GM12878 (cell line): ENCODE data around the gene PCDHGA8. TPM values are rescaled to one million over a fixed set of nuclear protein-coding genes. Genes with fewer than 3 reads are reported as not detected.

Source experiments
- ATAC-seq: fragments of 200-7000 bp; cut with Tn5 transposase; 3 replicates; pipeline ENCODE4 v1.9.1; 2020; ENCODE audit warnings: mild to moderate bottlenecking, moderate library complexity
- BruUV-seq: library from RNA; stranded (reverse); fragments of 400-500 nt; replicated peaks from 2 replicates; lab custom pipeline; 2021; lab: Mats Ljungman, UMichigan
- CTCF ChIA-PET: fragments of 300-600 bp; sonication (Branson Sonifier 250); formaldehyde crosslinking; extraction: SDS; loops from one replicate; lab custom pipeline; 2021; ENCODE audit warnings: inconsistent platforms; lab: Yijun Ruan, JAX
- POLR2A ChIA-PET: fragments of 350-600 bp; formaldehyde crosslinking; extraction: SDS; loops from one replicate; lab custom pipeline; 2021; ENCODE audit warnings: inconsistent platforms; lab: Charles Lee
- RAD21 ChIA-PET: fragments of 300-600 bp; sonication (Branson Sonifier 250); formaldehyde crosslinking; loops from one replicate; lab custom pipeline; 2023; ENCODE audit warnings: antibody characterized with exemption; ENCODE audit not compliant: unreplicated experiment; lab: Charles Lee
- SMC1A ChIA-PET: fragments of 300-600 bp; sonication (Branson Sonifier 250); formaldehyde crosslinking; loops from one replicate; lab custom pipeline; 2023; ENCODE audit not compliant: unreplicated experiment, uncharacterized antibody; lab: Charles Lee
- DNase-seq: peaks from one replicate; pipeline ENCODE4 v3.0.0-alpha.2; 2011; ENCODE audit warnings: low read depth, low spot score
- FAIRE-seq: peaks from 3 replicates; lab custom pipeline; 2011; peaks lifted over from hg19 to GRCh38; lab: Jason Lieb, UNC
- H2AFZ ChIP-seq: 2 replicates; pipeline ENCODE4 v1.6.0; 2011; ENCODE audit warnings: low read depth, low read length, control low read depth; ENCODE audit not compliant: control insufficient read depth
- H3K27ac ChIP-seq: 2 replicates; pipeline ENCODE4 v1.5.1; 2011; ENCODE audit warnings: control low read depth; ENCODE audit not compliant: control insufficient read depth, insufficient read depth
- H3K27me3 ChIP-seq, 2 experiments: replicated peaks in 1 of 2; 2 replicates each; pipeline versions ENCODE4 v1.6.0 to v1.6.1; 2011; ENCODE audit warnings: low read length in 1 of 2; ENCODE audit not compliant: control insufficient read depth in 2 of 2, insufficient read depth in 2 of 2
- H3K36me3 ChIP-seq, 2 experiments: 2 replicates each; pipeline ENCODE4 v1.5.1; 2011; ENCODE audit warnings: low read length in 1 of 2; ENCODE audit not compliant: control insufficient read depth in 2 of 2, insufficient read depth in 2 of 2
- H3K4me1 ChIP-seq: 2 replicates; pipeline ENCODE4 v1.6.1; 2011; ENCODE audit warnings: mild to moderate bottlenecking, low read length, moderate library complexity, mixed read lengths; ENCODE audit not compliant: control insufficient read depth, insufficient read depth
- H3K4me2 ChIP-seq: 2 replicates; pipeline ENCODE4 v1.6.0; 2011; ENCODE audit warnings: control low read depth; ENCODE audit not compliant: control insufficient read depth, insufficient read depth
- H3K4me3 ChIP-seq: fragments of 200-600 bp; sonication (generic); 2 replicates; pipeline ENCODE4 v1.5.1; 2016
- H3K79me2 ChIP-seq: 2 replicates; pipeline ENCODE4 v1.6.0; 2011; ENCODE audit warnings: low read length; ENCODE audit not compliant: control insufficient read depth, insufficient read depth
- H3K9ac ChIP-seq: 2 replicates; pipeline ENCODE4 v1.8.0; 2011; ENCODE audit warnings: low read length, control low read depth, mixed read lengths; ENCODE audit not compliant: control insufficient read depth, insufficient read depth
- H3K9me3 ChIP-seq: replicated peaks from 3 replicates; pipeline ENCODE4 v1.5.1; 2011; ENCODE audit warnings: mild to moderate bottlenecking, low read length; ENCODE audit not compliant: control insufficient read depth, insufficient read depth
- H4K20me1 ChIP-seq: 2 replicates; pipeline ENCODE4 v1.6.0; 2011; ENCODE audit not compliant: control insufficient read depth, insufficient read depth
- ASH2L ChIP-seq: fragments of 300-600, 200-600 bp; sonication (generic); IDR thresholded peaks from 2 replicates; pipeline ENCODE4 v1.6.1; 2017; ENCODE audit warnings: low read depth, mild to moderate bottlenecking, borderline replicate concordance
- CBX5 ChIP-seq: sonication (generic); IDR thresholded peaks from 2 replicates; pipeline ENCODE4 v1.6.1; 2016; ENCODE audit warnings: low read depth, moderate library complexity, mild to moderate bottlenecking, inconsistent platforms
- CTCF ChIP-seq, 3 experiments: IDR thresholded peaks in 2 of 3; conservative IDR thresholded peaks in 1 of 3; 2 replicates each; pipeline ENCODE4 v1.5.1; 2011; ENCODE audit warnings: low read depth in 3 of 3, low read length in 3 of 3, mild to moderate bottlenecking in 3 of 3, control low read depth in 2 of 3, moderate library complexity in 2 of 3, inconsistent platforms in 1 of 3, mixed read lengths in 1 of 3; ENCODE audit not compliant: control insufficient read depth in 2 of 3, insufficient read depth in 1 of 3; ENCODE audit errors: extremely low read depth in 1 of 3
- HDGF ChIP-seq: fragments of 450-650 bp; IDR thresholded peaks from 2 replicates; pipeline ENCODE4 v1.6.1; 2016; ENCODE audit warnings: antibody characterized with exemption
- IRF3 ChIP-seq: fragments of 450-650 bp; IDR thresholded peaks from 2 replicates; pipeline ENCODE4 v1.6.1; 2014; ENCODE audit warnings: mild to moderate bottlenecking
- RAD21 ChIP-seq: IDR thresholded peaks from 2 replicates; pipeline ENCODE4 v1.6.1; 2011; ENCODE audit warnings: mild to moderate bottlenecking, low read depth, low read length, moderate library complexity; ENCODE audit not compliant: insufficient read depth
- WRNIP1 ChIP-seq: IDR thresholded peaks from 2 replicates; pipeline ENCODE4 v1.6.1; 2011; ENCODE audit warnings: low read depth, low read length, improper control_type of control experiment, borderline replicate concordance
- ZNF207 ChIP-seq: fragments of 450-650 bp; IDR thresholded peaks from 2 replicates; pipeline ENCODE4 v1.6.1; 2014; ENCODE audit warnings: antibody characterized with exemption, mild to moderate bottlenecking, borderline replicate concordance
- ZNF274 ChIP-seq: IDR thresholded peaks from one replicate; pipeline ENCODE4 v1.8.0; 2011; ENCODE audit not compliant: insufficient read length, insufficient read depth
- WGBS: methylation state at CpG from one replicate; pipeline ENCODE4 v1.1.6; 2016; ENCODE audit warnings: low lambda C conversion rate; ENCODE audit not compliant: insufficient replicate concordance, insufficient coverage; ENCODE audit errors: missing lambda C conversion rate; 5-methylcytosine and 5-hydroxymethylcytosine counted together
- in situ Hi-C: fragments of 300-500 bp; cut with MboI; formaldehyde crosslinking; loops from 9 replicates; pipeline ENCODE4 v1.14.3; 2018; ENCODE audit warnings: mixed read lengths
- intact Hi-C: fragments of 100-400 bp; cut with micrococcal nuclease; formaldehyde crosslinking; loops from one replicate; pipeline ENCODE4 v1.14.2; 2022; ENCODE audit not compliant: unreplicated experiment
- polyA plus RNA-seq, 11 experiments: library from polyadenylated mRNA; depleted of rRNA in 4 of 11; unstranded in 6 of 11; stranded (reverse) in 5 of 11; fragments of >200 nt; fragmentation: Nextera tagmentation in 4 of 11; fragmentation: Illumina TruSeq in 1 of 11; extraction: Ambion mirVana in 4 of 11; extraction: Trizol in 1 of 11; gene quantifications; 1 replicate in 1 of 11; 2 replicates in 10 of 11; pipeline versions ENCODE4 v1.2.1 to v1.2.3, GENCODE V29; 2011 to 2016; ENCODE audit warnings: inconsistent platforms in 2 of 11, missing spikeins in 2 of 11, low read depth in 1 of 11
- total RNA-seq, 4 experiments: library from RNA; depleted of rRNA in 3 of 4; stranded (reverse); fragments of >200 nt in 3 of 4; fragmentation: Illumina TruSeq in 1 of 4; extraction: Trizol in 1 of 4; gene quantifications; 2 replicates each; pipeline versions ENCODE4 v1.2.1 to v1.2.3, GENCODE V29; 2013 to 2021

PCDHGA8 gene
- total and polyA plus RNA-seq, 10 of the 15 experiments (the other 5 are each of a cell fraction or from before 2014, with no cell fraction given): 0.01 to 0.04 TPM; not detected in 8

- no peak for TF ChIP-seq IRF3
- TF ChIP-seq WRNIP1: no peak
- TF ChIP-seq ZNF274: no peak
- no peak for TF ChIP-seq HDGF
Observed at GRCh38 chr5:141356950-141357349, 35.5 kb upstream of the PCDHGA8 start (continued).

- H3K9me3 ChIP-seq: peaks cover 6% of the 10 kb centered on the region; the same call in 2 of the 3 replicates
- H3K9ac ChIP-seq: no peak within 1 kb of the TSS
Observed at GRCh38 chr5:141359790-141360426, 32.5 kb upstream of the PCDHGA8 start, which contains the start of gene PCDHGB2. TSS of gene PCDHGB2 (plus strand) at chr5:141359994. CDS start at chr5:141360136, 142 bp downstream.

More at GRCh38 chr5:141359790-141360426, 32.5 kb upstream of the PCDHGA8 start, which contains the start of gene PCDHGB2:
- in situ Hi-C loops: no loop called here
- RAD21 ChIA-PET: no interaction called here
- TF ChIP-seq CTCF (IDR thresholded peaks at IDR 0.05 in 2 of 3, conservative IDR thresholded peaks at IDR 0.05 in 1 of 3; ENCODE audit: control insufficient read depth in 2 of 3, extremely low read depth in 1 of 3, insufficient read depth in 1 of 3, low read depth in 3 of 3, low read length in 3 of 3) (peak; percentile 7 to 53 (median 35); a peak in 4 of 6 replicates), ZNF207 (no peak), ASH2L (no peak), RAD21 (peak; percentile 47; the same call in 1 of the 2 replicates), CBX5 (0 out of 2 replicates have a peak, but pooled peaks have one; percentile 25)
- TF ChIP-seq, all 136 proteins: peak for 3
- H3K79me2 ChIP-seq: no peaks in the 10 kb centered on the region
- DNase-seq: no peak
- no peak within 1 kb of the TSS for H3K27ac ChIP-seq
- intact Hi-C loops: no loop called here
- ChIA-PET CTCF (interaction anchor here (0.6 to 1.4 kb wide), 5 partner anchors 10 to 204 kb away, joined by 3 to 4 read pairs (median 3); partner anchors contain the start of gene PCDHGB3), POLR2A (no interaction called here), SMC1A (no interaction called here)
- H3K4me1 ChIP-seq: no peaks in the 10 kb centered on the region
- peak; percentile 64 for ATAC-seq
- H3K4me2 ChIP-seq: no peak within 1 kb of the TSS
- 31% methylated on average over 24 of the region's 24 CpGs for WGBS
- no peaks in the 10 kb centered on the region for H3K36me3 ChIP-seq
- no peak for FAIRE-seq
- H3K4me3 ChIP-seq: peak within 1 kb of the TSS; percentile 12
- no peaks in the 10 kb centered on the region for H4K20me1 ChIP-seq
- no peak within 1 kb of the TSS for H2AFZ ChIP-seq
- BruUV-seq: no TSS peak
- no peaks in the 10 kb centered on the region for H3K27me3 ChIP-seq
